Measurements from ENCODE around the gene NME5.

NME5 gene

GRCh38 chr5:138067945-138068344 lies 71.3 kb downstream of the NME5 start:
- Histone ChIP-seq H3K27me3 (ENCODE audit: control insufficient read depth, insufficient read depth, low read length) (no peaks in the 10 kb centered on the region), H3K4me3 (ENCODE audit: low read length) (no peak overlapping the region), H3K4me1 (ENCODE audit: control insufficient read depth, insufficient read depth, low read length) (no peaks in the 10 kb centered on the region), H3K9ac (ENCODE audit: low read length) (no peak overlapping the region), H3K9me3 (ENCODE audit: control insufficient read depth, low read length) (no peaks in the 10 kb centered on the region), H3K36me3 (ENCODE audit: control insufficient read depth, insufficient read depth, low read length) (no peaks in the 10 kb centered on the region)

Measured in mucosa of stomach (tissue), 1 donor.